Fibroblast of mammary gland (primary cell): ENCODE data around the gene LRRN2.

ENCODE experiments used
- DNase-seq: peaks from one replicate; pipeline ENCODE4 v3.0.0-alpha.2; 2010; ENCODE audit warnings: low read depth
- H3K4me3 ChIP-seq: 2 replicates; pipeline ENCODE4 v1.5.1; 2011; ENCODE audit warnings: low read depth, mild to moderate bottlenecking, low read length, moderate library complexity; ENCODE audit not compliant: control insufficient read depth
- CTCF ChIP-seq: conservative IDR thresholded peaks from 2 replicates; pipeline ENCODE4 v1.5.1; 2011; ENCODE audit warnings: low read depth, low read length, inconsistent platforms; ENCODE audit not compliant: control insufficient read depth, insufficient read depth

LRRN2 gene

GRCh38 chr1:204647805-204648153 lies 37.8 kb downstream of the LRRN2 start:
- TF ChIP-seq CTCF = no peak
- no peak for DNase-seq
- H3K4me3 ChIP-seq = no peak overlapping the region

- TF ChIP-seq CTCF = no peak
- DNase-seq = peak; percentile 73
- H3K4me3 ChIP-seq = no peak overlapping the region
Observed at GRCh38 chr1:204647114-204647804, 38.3 kb downstream of the LRRN2 start.

- no peak for TF ChIP-seq CTCF
Observed at GRCh38 chr1:204645666-204646065, 39.9 kb downstream of the LRRN2 start.

GRCh38 chr1:204645251-204645650 lies 40.3 kb downstream of the LRRN2 start:
- no peak overlapping the region for H3K4me3 ChIP-seq
- no peak for DNase-seq
- TF ChIP-seq CTCF = no peak

More at GRCh38 chr1:204645666-204646065, 39.9 kb downstream of the LRRN2 start:
- DNase-seq = no peak
- H3K4me3 ChIP-seq = no peak overlapping the region

- no peak for TF ChIP-seq CTCF
- no peak overlapping the region for H3K4me3 ChIP-seq
- DNase-seq = no peak
Observed at GRCh38 chr1:204643503-204643902, 42.0 kb downstream of the LRRN2 start.

- no peak for TF ChIP-seq CTCF
- DNase-seq = no peak
- no peak overlapping the region for H3K4me3 ChIP-seq
Observed at GRCh38 chr1:204641936-204642335, 43.6 kb downstream of the LRRN2 start.

- no peak for DNase-seq
- H3K4me3 ChIP-seq = no peak overlapping the region
- no peak for TF ChIP-seq CTCF
Observed at GRCh38 chr1:204641455-204641854, 44.1 kb downstream of the LRRN2 start.
